Chondrocyte (in vitro differentiated cells): ENCODE results near the gene DTNA. TPM values are rescaled to one million over a fixed set of nuclear protein-coding genes. Genes with fewer than 3 reads are reported as not detected.

ENCODE experiments used
- DNase-seq: peaks from one replicate; pipeline ENCODE4 v3.0.0; 2021; ENCODE audit warnings: mixed read lengths, low spot score
- H3K27ac Mint-ChIP-seq: one replicate; pipeline ENCODE4 v1.8.0; 2021; ENCODE audit warnings: mild to moderate bottlenecking, moderate library complexity, mixed read lengths; ENCODE audit not compliant: unreplicated experiment
- H3K27me3 Mint-ChIP-seq: 2 replicates; pipeline ENCODE4 v1.8.0; 2021; ENCODE audit warnings: low read depth, mixed read lengths
- H3K36me3 Mint-ChIP-seq: 2 replicates; pipeline ENCODE4 v1.8.0; 2021; ENCODE audit warnings: low read depth, mixed read lengths
- H3K4me1 Mint-ChIP-seq: 2 replicates; pipeline ENCODE4 v1.8.0; 2021; ENCODE audit warnings: low read depth, mild to moderate bottlenecking, mixed read lengths
- H3K4me3 Mint-ChIP-seq: one replicate; pipeline ENCODE4 v1.8.0; 2021; ENCODE audit warnings: mild to moderate bottlenecking, moderate library complexity, mixed read lengths; ENCODE audit not compliant: unreplicated experiment
- H3K9me3 Mint-ChIP-seq: 2 replicates; pipeline ENCODE4 v1.8.0; 2021; ENCODE audit warnings: low read depth, mixed read lengths
- total RNA-seq: library from RNA; stranded (reverse); gene quantifications from 3 replicates; pipeline ENCODE4 v1.2.1, GENCODE V29; 2021
- TF ChIP-seq, protein P1 (sequence below): fragments of 200-600 bp; sonication (generic); IDR thresholded peaks from 2 replicates; pipeline ENCODE4 v1.5.0; 2021; ENCODE audit warnings: antibody characterized with exemption, mild to moderate bottlenecking, moderate library complexity

The DTNA gene
- total RNA-seq, 1 donor from 2014 or later, result 3.7 TPM

GRCh38 chr18:34864836-34865497 lies 154.9 kb downstream of the DTNA start:
- Mint-ChIP-seq H3K27me3 (no peaks in the 10 kb centered on the region), H3K9me3 (no peaks in the 10 kb centered on the region), H3K4me3 (no peak overlapping the region), H3K27ac (no peak overlapping the region), H3K36me3 (no peaks in the 10 kb centered on the region), H3K4me1 (peaks cover 6% of the 10 kb centered on the region)
- TF ChIP-seq, protein P1, sequence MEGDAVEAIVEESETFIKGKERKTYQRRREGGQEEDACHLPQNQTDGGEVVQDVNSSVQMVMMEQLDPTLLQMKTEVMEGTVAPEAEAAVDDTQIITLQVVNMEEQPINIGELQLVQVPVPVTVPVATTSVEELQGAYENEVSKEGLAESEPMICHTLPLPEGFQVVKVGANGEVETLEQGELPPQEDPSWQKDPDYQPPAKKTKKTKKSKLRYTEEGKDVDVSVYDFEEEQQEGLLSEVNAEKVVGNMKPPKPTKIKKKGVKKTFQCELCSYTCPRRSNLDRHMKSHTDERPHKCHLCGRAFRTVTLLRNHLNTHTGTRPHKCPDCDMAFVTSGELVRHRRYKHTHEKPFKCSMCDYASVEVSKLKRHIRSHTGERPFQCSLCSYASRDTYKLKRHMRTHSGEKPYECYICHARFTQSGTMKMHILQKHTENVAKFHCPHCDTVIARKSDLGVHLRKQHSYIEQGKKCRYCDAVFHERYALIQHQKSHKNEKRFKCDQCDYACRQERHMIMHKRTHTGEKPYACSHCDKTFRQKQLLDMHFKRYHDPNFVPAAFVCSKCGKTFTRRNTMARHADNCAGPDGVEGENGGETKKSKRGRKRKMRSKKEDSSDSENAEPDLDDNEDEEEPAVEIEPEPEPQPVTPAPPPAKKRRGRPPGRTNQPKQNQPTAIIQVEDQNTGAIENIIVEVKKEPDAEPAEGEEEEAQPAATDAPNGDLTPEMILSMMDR, result no peak
- DNase-seq, result no peak

DNA sequence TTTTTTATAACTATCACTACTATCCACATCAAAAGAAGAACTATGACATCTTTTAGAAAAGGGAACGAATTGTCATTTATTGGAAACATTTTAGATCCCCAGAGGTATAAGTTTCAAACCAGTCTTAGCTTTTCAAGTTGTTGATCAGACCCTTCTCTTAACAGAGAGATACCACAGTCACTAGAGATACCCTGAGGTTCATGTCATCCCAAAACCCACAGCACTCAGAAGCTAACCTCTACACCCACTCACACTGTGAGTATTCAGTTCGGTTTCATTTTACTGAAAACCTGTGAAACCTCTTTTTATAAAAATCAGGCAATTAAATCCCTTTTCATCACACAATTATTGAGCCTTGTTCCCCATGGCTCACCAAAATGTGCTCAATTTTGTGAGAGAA lies 156.2 kb downstream of the DTNA start:
- no peak for DNase-seq
- Mint-ChIP-seq H3K9me3 (no peaks in the 10 kb centered on the region), H3K27ac (no peak overlapping the region), H3K4me3 (no peak overlapping the region), H3K27me3 (no peaks in the 10 kb centered on the region), H3K36me3 (no peaks in the 10 kb centered on the region), H3K4me1 (no peaks in the 10 kb centered on the region)
- TF ChIP-seq, protein P1, result no peak

DNA sequence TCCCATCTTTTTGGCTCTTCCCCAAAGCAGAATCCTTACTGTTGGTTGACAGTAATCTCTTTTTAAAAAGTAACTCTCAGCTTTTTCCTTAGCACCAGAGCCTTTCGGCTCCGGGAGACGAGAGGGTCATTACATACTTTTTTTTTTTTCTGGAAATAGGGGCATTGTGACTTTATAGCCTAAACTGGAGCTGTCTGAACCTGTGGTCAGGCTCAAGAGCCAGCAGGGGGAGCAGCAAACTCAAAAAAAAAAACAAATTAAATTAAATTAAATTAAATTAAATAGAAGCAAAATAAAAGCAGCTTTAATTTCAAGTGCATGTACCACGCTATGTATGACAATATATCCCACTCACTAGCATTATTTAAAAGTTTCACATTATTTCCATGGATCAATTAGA lies 156.6 kb downstream of the DTNA start:
- TF ChIP-seq, protein P1, result peak; percentile 86
- H3K27ac Mint-ChIP-seq, result no peak overlapping the region
- DNase-seq, result no peak
- H3K4me3 Mint-ChIP-seq, result no peak overlapping the region
- no peaks in the 10 kb centered on the region for H3K9me3 Mint-ChIP-seq
- H3K4me1 Mint-ChIP-seq, result no peaks in the 10 kb centered on the region
- no peaks in the 10 kb centered on the region for H3K27me3 Mint-ChIP-seq
- H3K36me3 Mint-ChIP-seq, result no peaks in the 10 kb centered on the region

DNA sequence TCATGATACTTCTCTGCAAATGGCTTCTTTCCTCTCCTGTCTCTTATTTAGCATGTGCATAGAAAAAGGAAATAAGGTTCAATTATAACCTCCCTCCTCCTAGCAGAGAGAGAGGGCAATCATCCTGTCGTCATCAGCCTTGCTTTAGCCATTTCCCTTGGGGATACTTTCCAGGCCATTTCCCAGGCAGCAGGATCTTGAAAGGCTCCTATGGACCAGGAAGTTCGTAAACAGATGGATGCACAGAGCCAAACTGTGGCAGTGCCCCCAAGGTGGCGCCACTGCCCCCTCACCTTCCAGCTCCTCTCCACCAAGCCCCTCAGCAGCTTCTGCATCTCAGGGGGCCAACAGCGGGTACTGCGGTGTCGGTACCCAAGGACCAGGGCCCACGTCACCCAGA lies 157.4 kb downstream of the DTNA start:
- H3K27me3 Mint-ChIP-seq, result no peaks in the 10 kb centered on the region
- DNase-seq, result no peak
- H3K27ac Mint-ChIP-seq, result no peak overlapping the region
- no peaks in the 10 kb centered on the region for H3K9me3 Mint-ChIP-seq
- TF ChIP-seq, protein P1, result peak; percentile 41
- H3K36me3 Mint-ChIP-seq, result no peaks in the 10 kb centered on the region
- H3K4me1 Mint-ChIP-seq, result no peaks in the 10 kb centered on the region
- no peak overlapping the region for H3K4me3 Mint-ChIP-seq

- H3K27ac Mint-ChIP-seq, result no peak overlapping the region
- no peaks in the 10 kb centered on the region for H3K27me3 Mint-ChIP-seq
- no peaks in the 10 kb centered on the region for H3K9me3 Mint-ChIP-seq
- H3K4me1 Mint-ChIP-seq, result no peaks in the 10 kb centered on the region
- no peak overlapping the region for H3K4me3 Mint-ChIP-seq
- TF ChIP-seq, protein P1, result no peak
- H3K36me3 Mint-ChIP-seq, result no peaks in the 10 kb centered on the region
- DNase-seq, result no peak
Observed at GRCh38 chr18:34870555-34871310, 160.6 kb downstream of the DTNA start.
